Measurements from ENCODE around the gene AQP2. TPM values are rescaled to one million over a fixed set of nuclear protein-coding genes. Genes with fewer than 3 reads are reported as not detected.

AQP2 gene
- total and polyA plus RNA-seq, 2 donors from 2014 or later, result 122 to 666 TPM

DNA sequence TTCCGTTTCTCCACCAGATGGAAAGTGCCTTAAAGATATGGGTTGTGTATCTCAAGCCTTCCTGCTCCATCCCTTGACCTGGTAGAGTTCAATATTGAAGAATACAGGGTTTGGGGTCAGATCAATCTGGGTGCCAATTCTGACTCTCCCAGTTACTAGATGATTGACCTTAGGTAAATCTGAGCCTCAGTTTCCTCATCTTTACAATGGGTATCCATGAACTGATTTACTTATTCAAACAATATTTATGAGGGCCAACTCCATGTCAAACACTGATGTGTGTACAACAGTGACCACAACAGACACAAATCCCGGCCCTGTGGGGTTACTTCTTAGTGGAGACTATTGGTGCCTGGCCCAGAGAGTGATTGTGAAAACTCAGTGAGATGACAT lies 39.3 kb upstream of the AQP2 start:
- FAIRE-seq, result no peak
- H3K36me3 ChIP-seq (ENCODE audit: control insufficient read depth in 2 of 3, insufficient read depth in 3 of 3, low read length in 3 of 3), result no peaks in the 10 kb centered on the region
- no peak overlapping the region for H3K9ac ChIP-seq (ENCODE audit: low read length in 3 of 3)
- H3K4me1 ChIP-seq (ENCODE audit: control insufficient read depth in 2 of 3, insufficient read depth in 2 of 3, low read depth in 1 of 3, low read length in 3 of 3), result peaks cover 0 to 2% (median 0%) of the 10 kb centered on the region in 3 donors
- no peak overlapping the region for H3K4me3 ChIP-seq (ENCODE audit: low read length in 3 of 3)
- no peaks in the 10 kb centered on the region for H3K27me3 ChIP-seq (ENCODE audit: control insufficient read depth, insufficient read depth, low read length)
- no peak overlapping the region for H3K27ac ChIP-seq (ENCODE audit: low read depth in 2 of 2, low read length in 2 of 2)
- intact Hi-C loops (cut with DNase I), result no loop called here
- DNase-seq, result no peak
- TF ChIP-seq, protein P1, sequence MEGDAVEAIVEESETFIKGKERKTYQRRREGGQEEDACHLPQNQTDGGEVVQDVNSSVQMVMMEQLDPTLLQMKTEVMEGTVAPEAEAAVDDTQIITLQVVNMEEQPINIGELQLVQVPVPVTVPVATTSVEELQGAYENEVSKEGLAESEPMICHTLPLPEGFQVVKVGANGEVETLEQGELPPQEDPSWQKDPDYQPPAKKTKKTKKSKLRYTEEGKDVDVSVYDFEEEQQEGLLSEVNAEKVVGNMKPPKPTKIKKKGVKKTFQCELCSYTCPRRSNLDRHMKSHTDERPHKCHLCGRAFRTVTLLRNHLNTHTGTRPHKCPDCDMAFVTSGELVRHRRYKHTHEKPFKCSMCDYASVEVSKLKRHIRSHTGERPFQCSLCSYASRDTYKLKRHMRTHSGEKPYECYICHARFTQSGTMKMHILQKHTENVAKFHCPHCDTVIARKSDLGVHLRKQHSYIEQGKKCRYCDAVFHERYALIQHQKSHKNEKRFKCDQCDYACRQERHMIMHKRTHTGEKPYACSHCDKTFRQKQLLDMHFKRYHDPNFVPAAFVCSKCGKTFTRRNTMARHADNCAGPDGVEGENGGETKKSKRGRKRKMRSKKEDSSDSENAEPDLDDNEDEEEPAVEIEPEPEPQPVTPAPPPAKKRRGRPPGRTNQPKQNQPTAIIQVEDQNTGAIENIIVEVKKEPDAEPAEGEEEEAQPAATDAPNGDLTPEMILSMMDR (IDR thresholded peaks at IDR 0.05; ENCODE audit: borderline replicate concordance, extremely low read depth, insufficient read depth), result no peak
- no peaks in the 10 kb centered on the region for H3K9me3 ChIP-seq (ENCODE audit: control insufficient read depth in 2 of 3, insufficient read depth in 1 of 3, low read length in 3 of 3)

DNA sequence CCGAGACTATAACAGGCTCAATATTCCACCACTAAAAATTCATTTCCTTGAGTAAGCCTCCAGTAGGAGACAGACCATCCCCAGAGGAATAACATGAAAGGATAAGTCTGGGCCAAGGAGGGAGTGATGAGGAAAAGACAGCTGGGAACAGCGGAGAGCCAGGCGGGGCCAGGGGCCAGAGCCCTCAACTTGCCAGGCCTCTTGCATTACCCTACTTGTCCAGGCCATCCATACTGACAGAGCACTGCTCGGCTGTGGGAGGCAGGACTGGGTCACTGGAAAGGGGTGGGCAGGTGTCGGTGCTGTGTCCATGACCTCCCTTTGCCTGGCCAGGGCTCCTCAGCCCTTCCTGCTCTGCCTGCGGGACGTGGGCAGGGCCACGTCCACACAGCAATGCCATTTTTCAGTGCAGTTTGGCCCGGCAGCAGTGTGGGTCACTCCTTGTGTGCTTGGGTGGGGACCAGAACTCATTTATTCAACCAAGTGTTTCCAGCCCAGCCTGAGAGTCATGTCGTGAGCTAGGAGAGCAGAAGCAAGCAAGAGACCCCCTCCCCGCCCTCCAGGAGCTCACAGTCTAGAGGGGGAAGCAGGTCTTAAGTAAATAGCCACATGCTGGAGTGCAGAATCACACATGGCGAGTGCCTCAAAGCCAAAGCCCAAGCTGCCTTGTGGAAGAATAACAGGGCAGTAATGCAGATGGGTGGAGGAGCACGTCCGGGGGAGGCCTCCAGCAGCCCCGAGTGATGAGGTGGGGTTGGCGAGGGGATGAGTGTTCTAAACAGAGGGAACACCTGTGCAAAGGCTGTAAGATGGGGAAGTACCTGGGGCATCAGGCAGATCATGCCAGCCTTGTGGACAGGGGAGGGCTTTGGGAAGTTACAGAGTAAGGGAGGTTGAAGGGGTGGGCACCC lies 37.9 kb upstream of the AQP2 start:
- H3K36me3 ChIP-seq (ENCODE audit: control insufficient read depth in 2 of 3, insufficient read depth in 3 of 3, low read length in 3 of 3), result no peaks in the 10 kb centered on the region
- no peak overlapping the region for H3K27ac ChIP-seq (ENCODE audit: low read depth in 2 of 2, low read length in 2 of 2)
- intact Hi-C loops (cut with DNase I), result no loop called here
- no peaks in the 10 kb centered on the region for H3K27me3 ChIP-seq (ENCODE audit: control insufficient read depth, insufficient read depth, low read length)
- no peak overlapping the region for H3K4me3 ChIP-seq (ENCODE audit: low read length in 3 of 3)
- H3K4me1 ChIP-seq (ENCODE audit: control insufficient read depth in 2 of 3, insufficient read depth in 2 of 3, low read depth in 1 of 3, low read length in 3 of 3), result peaks cover 0 to 2% (median 0%) of the 10 kb centered on the region in 3 donors
- FAIRE-seq (no peak), DNase-seq (peak in 1 of 5 donors; percentile 49)
- TF ChIP-seq, protein P1 (IDR thresholded peaks at IDR 0.05; ENCODE audit: borderline replicate concordance, extremely low read depth, insufficient read depth), result no peak
- H3K9ac ChIP-seq (ENCODE audit: low read length in 3 of 3), result no peak overlapping the region
- no peaks in the 10 kb centered on the region for H3K9me3 ChIP-seq (ENCODE audit: control insufficient read depth in 2 of 3, insufficient read depth in 1 of 3, low read length in 3 of 3)

DNA sequence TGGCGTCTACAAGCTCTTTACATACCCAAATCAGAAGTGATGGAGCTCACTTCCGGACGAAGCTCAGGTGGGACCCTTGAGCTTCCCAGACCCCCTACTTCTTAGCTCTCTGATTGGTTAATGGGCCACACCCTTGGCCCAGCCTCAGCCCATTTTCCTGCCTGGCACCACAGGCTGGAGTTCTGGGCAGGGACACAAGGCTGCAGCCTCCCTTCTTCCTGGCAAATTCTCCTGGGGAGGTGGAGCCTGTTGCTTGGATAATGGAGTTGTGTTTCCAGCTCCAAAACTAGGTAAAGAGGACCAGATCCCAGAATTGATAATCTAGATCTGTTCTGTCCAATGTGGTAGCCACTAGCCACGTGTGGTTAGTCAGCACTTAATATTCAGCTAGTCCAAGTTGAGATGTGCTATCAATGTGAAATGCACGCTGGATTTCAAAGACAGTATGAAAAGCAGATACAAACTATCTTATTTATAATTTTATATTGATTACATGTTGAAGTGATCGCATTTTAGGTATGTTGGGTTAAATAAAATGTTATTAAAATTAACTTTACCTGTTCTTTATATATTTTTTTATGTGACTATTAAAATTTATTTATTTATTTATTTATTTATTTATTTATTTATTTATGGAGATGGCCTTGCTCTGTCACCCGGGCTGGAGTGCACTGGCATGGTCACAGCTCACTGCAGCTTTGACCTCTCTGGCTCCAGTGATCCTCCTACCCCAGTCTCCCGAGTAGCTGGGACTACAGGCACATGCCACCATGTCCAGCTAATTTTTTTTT lies 34.2 kb upstream of the AQP2 start:
- DNase-seq (peak in 1 of 5 donors; percentile 29), FAIRE-seq (no peak)
- Histone ChIP-seq H3K27ac (ENCODE audit: low read depth in 2 of 2, low read length in 2 of 2) (no peak overlapping the region), H3K9ac (ENCODE audit: low read length in 3 of 3) (no peak overlapping the region), H3K9me3 (ENCODE audit: control insufficient read depth in 2 of 3, insufficient read depth in 1 of 3, low read length in 3 of 3) (no peaks in the 10 kb centered on the region), H3K36me3 (ENCODE audit: control insufficient read depth in 2 of 3, insufficient read depth in 3 of 3, low read length in 3 of 3) (no peaks in the 10 kb centered on the region), H3K4me3 (ENCODE audit: low read length in 3 of 3) (no peak overlapping the region), H3K27me3 (ENCODE audit: control insufficient read depth, insufficient read depth, low read length) (no peaks in the 10 kb centered on the region), H3K4me1 (ENCODE audit: control insufficient read depth in 2 of 3, insufficient read depth in 2 of 3, low read depth in 1 of 3, low read length in 3 of 3) (peaks cover 0 to 2% (median 0%) of the 10 kb centered on the region in 3 donors)
- intact Hi-C loops (cut with DNase I), result no loop called here
- TF ChIP-seq, protein P1 (IDR thresholded peaks at IDR 0.05; ENCODE audit: borderline replicate concordance, extremely low read depth, insufficient read depth), result no peak
